CD4-positive, CD25-positive, alpha-beta regulatory T cell (primary cell): Measurements from ENCODE around the gene SLC8A2. TPM values are rescaled to one million over a fixed set of nuclear protein-coding genes. Genes with fewer than 3 reads are reported as not detected.

Experiments
- ATAC-seq, 2 donors: fragments of 150-1000 bp; cut with Tn5 transposase; one replicate each; pipeline ENCODE4 v1.10.0; 2021; ENCODE audit warnings: low read depth in 2 of 2, moderate number of reproducible peaks in 2 of 2, moderate library complexity in 1 of 2
- DNase-seq, 3 donors: peaks; one replicate each; pipeline versions ENCODE4 v3.0.0 to v3.0.0-alpha.2; 2012 to 2022; ENCODE audit warnings: mixed read lengths in 1 of 3
- H3K27ac ChIP-seq: one replicate; pipeline ENCODE4 v1.7.0; 2013; ENCODE audit warnings: mild to moderate bottlenecking, low read length; ENCODE audit not compliant: insufficient read depth, poor library complexity, severe bottlenecking
- H3K27me3 ChIP-seq: one replicate; pipeline ENCODE4 v1.7.0; 2013; ENCODE audit warnings: low read length; ENCODE audit not compliant: control insufficient read depth, insufficient read depth
- H3K36me3 ChIP-seq: one replicate; pipeline ENCODE4 v1.7.0; 2013; ENCODE audit warnings: mild to moderate bottlenecking, low read length, moderate library complexity; ENCODE audit not compliant: control insufficient read depth, insufficient read depth
- H3K4me1 ChIP-seq: 2 replicates; pipeline ENCODE4 v1.7.0; 2013; ENCODE audit warnings: mild to moderate bottlenecking, low read length; ENCODE audit not compliant: insufficient read depth, control insufficient read depth, poor library complexity, severe bottlenecking
- H3K4me3 ChIP-seq: one replicate; pipeline ENCODE4 v1.7.0; 2013; ENCODE audit warnings: low read depth, mild to moderate bottlenecking, low read length, moderate library complexity
- H3K9me3 ChIP-seq, 2 experiments: 1 replicate in 1 of 2; 2 replicates in 1 of 2; pipeline ENCODE4 v1.7.0; 2013; ENCODE audit warnings: low read length in 2 of 2, mild to moderate bottlenecking in 1 of 2, moderate library complexity in 1 of 2; ENCODE audit not compliant: control insufficient read depth in 2 of 2
- H3K27ac Mint-ChIP-seq, 3 donors: one replicate each; pipeline ENCODE4 v1.8.0; 2020 to 2022; ENCODE audit warnings: mild to moderate bottlenecking in 3 of 3, mixed read lengths in 3 of 3, moderate library complexity in 2 of 3
- H3K27me3 Mint-ChIP-seq: one replicate; pipeline ENCODE4 v1.8.0; 2022; ENCODE audit warnings: mild to moderate bottlenecking, mixed read lengths
- H3K36me3 Mint-ChIP-seq: one replicate; pipeline ENCODE4 v1.8.0; 2020; ENCODE audit warnings: mixed read lengths
- H3K4me1 Mint-ChIP-seq, 4 donors: one replicate each; pipeline ENCODE4 v1.8.0; 2020 to 2022; ENCODE audit warnings: mixed read lengths in 4 of 4, mild to moderate bottlenecking in 1 of 4
- H3K4me3 Mint-ChIP-seq, 4 donors: one replicate each; pipeline ENCODE4 v1.8.0; 2020 to 2022; ENCODE audit warnings: mild to moderate bottlenecking in 4 of 4, mixed read lengths in 4 of 4, moderate library complexity in 3 of 4
- H3K9me3 Mint-ChIP-seq, 7 donors: one replicate each; pipeline ENCODE4 v1.8.0; 2020 to 2022; ENCODE audit warnings: mixed read lengths in 7 of 7, mild to moderate bottlenecking in 3 of 7, moderate library complexity in 2 of 7
- polyA plus RNA-seq, 4 donors: library from polyadenylated mRNA; unstranded; fragments of 300-500 nt; fragmentation: Illumina TruSeq; gene quantifications; one replicate each; pipeline ENCODE4 v1.2.3, GENCODE V29; 2021
- total RNA-seq: library from RNA; stranded (reverse); gene quantifications from one replicate; pipeline ENCODE4 v1.2.3, GENCODE V29; 2022

SLC8A2 gene
- total RNA-seq (not detected), polyA plus RNA-seq (not detected)

GRCh38 chr19:47471733-47472457 lies at the start of gene SLC8A2:
SLC8A2 (minus strand) TSS chr19:47471893; CDS start chr19:47466403, 5,490 bp downstream.
- Mint-ChIP-seq H3K36me3 (no peaks in the 10 kb centered on the region), H3K9me3 (peaks cover 0 to 3% (median 0%) of the 10 kb centered on the region in 7 donors), H3K27me3 (peaks cover 48% of the 10 kb centered on the region), H3K4me3 (peak within 1 kb of the TSS; percentile 59 to 83 (median 62)), H3K27ac (peak within 1 kb of the TSS in 2 of 3 donors; percentile 15 to 20), H3K4me1 (peaks cover 0 to 23% (median 11%) of the 10 kb centered on the region in 4 donors)
- ATAC-seq (peak; percentile 46 to 68), DNase-seq (peak; percentile 37 to 66 (median 64))
- Histone ChIP-seq H3K4me3 (no peak within 1 kb of the TSS), H3K27me3 (peaks cover 8% of the 10 kb centered on the region), H3K27ac (no peak within 1 kb of the TSS), H3K36me3 (no peaks in the 10 kb centered on the region), H3K4me1 (peaks cover 8% of the 10 kb centered on the region), H3K9me3 (no peaks in the 10 kb centered on the region)

- H3K27ac Mint-ChIP-seq: no peak overlapping the region
Observed at GRCh38 chr19:47520839-47521238, 49.1 kb upstream of the SLC8A2 start.

GRCh38 chr19:47520343-47520806 lies 48.7 kb upstream of the SLC8A2 start:
- Histone ChIP-seq H3K27me3 (peaks cover 2% of the 10 kb centered on the region), H3K4me1 (peaks cover 8% of the 10 kb centered on the region), H3K36me3 (no peaks in the 10 kb centered on the region), H3K4me3 (no peak overlapping the region), H3K9me3 (no peaks in the 10 kb centered on the region), H3K27ac (no peak overlapping the region)
- no peak for DNase-seq
- peaks cover 0 to 2% (median 0%) of the 10 kb centered on the region in 7 donors for H3K9me3 Mint-ChIP-seq
- H3K4me1 Mint-ChIP-seq: peaks cover 4 to 33% (median 19%) of the 10 kb centered on the region in 4 donors
- no peaks in the 10 kb centered on the region for H3K36me3 Mint-ChIP-seq
- ATAC-seq: no peak
- no peak overlapping the region for H3K4me3 Mint-ChIP-seq
- H3K27ac Mint-ChIP-seq: peak overlapping the region in 1 of 3 donors; percentile 38
- peaks cover 14% of the 10 kb centered on the region for H3K27me3 Mint-ChIP-seq

More at GRCh38 chr19:47520839-47521238, 49.1 kb upstream of the SLC8A2 start:
- Mint-ChIP-seq H3K27me3 (peaks cover 11% of the 10 kb centered on the region), H3K4me3 (no peak overlapping the region), H3K36me3 (no peaks in the 10 kb centered on the region), H3K4me1 (peaks cover 0 to 29% (median 15%) of the 10 kb centered on the region in 4 donors), H3K9me3 (peaks cover 0 to 2% (median 0%) of the 10 kb centered on the region in 7 donors)
- Histone ChIP-seq H3K36me3 (no peaks in the 10 kb centered on the region), H3K27me3 (peaks cover 2% of the 10 kb centered on the region), H3K4me3 (no peak overlapping the region), H3K4me1 (peaks cover 4% of the 10 kb centered on the region), H3K9me3 (no peaks in the 10 kb centered on the region), H3K27ac (no peak overlapping the region)
- DNase-seq: no peak
- no peak for ATAC-seq

- H3K4me3 ChIP-seq: no peak overlapping the region
- peaks cover 2% of the 10 kb centered on the region for H3K27me3 ChIP-seq
- H3K27ac ChIP-seq: no peak overlapping the region
- H3K9me3 ChIP-seq: no peaks in the 10 kb centered on the region
- peaks cover 18% of the 10 kb centered on the region for H3K27me3 Mint-ChIP-seq
- peaks cover 0 to 2% (median 0%) of the 10 kb centered on the region in 7 donors for H3K9me3 Mint-ChIP-seq
- no peaks in the 10 kb centered on the region for H3K36me3 ChIP-seq
- no peak for DNase-seq
- H3K4me1 ChIP-seq: peaks cover 18% of the 10 kb centered on the region
- no peaks in the 10 kb centered on the region for H3K36me3 Mint-ChIP-seq
- H3K4me3 Mint-ChIP-seq: no peak overlapping the region
- no peak for ATAC-seq
- no peak overlapping the region for H3K27ac Mint-ChIP-seq
- H3K4me1 Mint-ChIP-seq: peaks cover 6 to 46% (median 27%) of the 10 kb centered on the region in 4 donors
Observed at GRCh38 chr19:47518854-47519253, 47.2 kb upstream of the SLC8A2 start.

GRCh38 chr19:47518139-47518538 lies 46.4 kb upstream of the SLC8A2 start:
- H3K9me3 Mint-ChIP-seq: peaks cover 0 to 1% (median 0%) of the 10 kb centered on the region in 7 donors
- no peak for ATAC-seq
- peak overlapping the region in 2 of 3 donors; percentile 32 to 56 for H3K27ac Mint-ChIP-seq

GRCh38 chr19:47514869-47515588 lies 43.3 kb upstream of the SLC8A2 start, which contains the start of gene NAPA:
NAPA (minus strand) TSS chr19:47515063; CDS start chr19:47514940, 123 bp downstream.
- no peaks in the 10 kb centered on the region for H3K36me3 ChIP-seq
- no peaks in the 10 kb centered on the region for H3K27me3 ChIP-seq
- H3K27ac ChIP-seq: peak within 1 kb of the TSS; percentile 97
- H3K27me3 Mint-ChIP-seq: peaks cover 7% of the 10 kb centered on the region
- H3K36me3 Mint-ChIP-seq: peaks cover 5% of the 10 kb centered on the region
- ATAC-seq (peak; percentile 92), DNase-seq (peak; percentile 100)
- H3K4me3 ChIP-seq: peak within 1 kb of the TSS; percentile 78
- H3K27ac Mint-ChIP-seq: peak within 1 kb of the TSS; percentile 98 to 99 (median 99)
- H3K9me3 ChIP-seq: no peaks in the 10 kb centered on the region
- peak within 1 kb of the TSS; percentile 98 to 99 (median 99) for H3K4me3 Mint-ChIP-seq
- peaks cover 0 to 2% (median 0%) of the 10 kb centered on the region in 7 donors for H3K9me3 Mint-ChIP-seq
- H3K4me1 Mint-ChIP-seq: peaks cover 17 to 79% (median 52%) of the 10 kb centered on the region in 4 donors
- peaks cover 44% of the 10 kb centered on the region for H3K4me1 ChIP-seq

More at GRCh38 chr19:47518139-47518538, 46.4 kb upstream of the SLC8A2 start:
- peaks cover 6 to 54% (median 33%) of the 10 kb centered on the region in 4 donors for H3K4me1 Mint-ChIP-seq
- no peak overlapping the region for H3K4me3 Mint-ChIP-seq
- H3K4me3 ChIP-seq: no peak overlapping the region
- peaks cover 2% of the 10 kb centered on the region for H3K27me3 ChIP-seq
- no peak overlapping the region for H3K27ac ChIP-seq
- H3K36me3 Mint-ChIP-seq: no peaks in the 10 kb centered on the region
- DNase-seq: peak in 1 of 3 donors; percentile 44
- peaks cover 25% of the 10 kb centered on the region for H3K4me1 ChIP-seq
- H3K27me3 Mint-ChIP-seq: peaks cover 18% of the 10 kb centered on the region
- no peaks in the 10 kb centered on the region for H3K36me3 ChIP-seq
- H3K9me3 ChIP-seq: no peaks in the 10 kb centered on the region

- Histone ChIP-seq H3K4me3 (peak overlapping the region; percentile 78), H3K27me3 (no peaks in the 10 kb centered on the region), H3K36me3 (peaks cover 3% of the 10 kb centered on the region), H3K9me3 (no peaks in the 10 kb centered on the region), H3K4me1 (peaks cover 48% of the 10 kb centered on the region), H3K27ac (peak overlapping the region; percentile 97)
- ATAC-seq: no peak
- Mint-ChIP-seq H3K9me3 (peaks cover 0 to 2% (median 0%) of the 10 kb centered on the region in 7 donors), H3K4me1 (peaks cover 17 to 86% (median 57%) of the 10 kb centered on the region in 4 donors), H3K36me3 (peaks cover 5% of the 10 kb centered on the region), H3K4me3 (peak overlapping the region; percentile 98 to 99 (median 99)), H3K27ac (peak overlapping the region; percentile 98 to 99 (median 99)), H3K27me3 (peaks cover 7% of the 10 kb centered on the region)
- no peak for DNase-seq
Observed at GRCh38 chr19:47514151-47514868, 42.6 kb upstream of the SLC8A2 start.
